Activated CD8-positive, alpha-beta T cell treated with anti-CD3 and anti-CD28 coated beads for 36 hours (primary cell): ENCODE data around the gene RB1. TPM values are rescaled to one million over a fixed set of nuclear protein-coding genes. Genes with fewer than 3 reads are reported as not detected.

Source experiments
- ATAC-seq: fragments of 200-7000 bp; cut with Tn5 transposase; one replicate; pipeline ENCODE4 v1.10.0; 2021; ENCODE audit warnings: mild to moderate bottlenecking, moderate library complexity
- CTCF ChIA-PET: fragments of 350-600 bp; sonication (Branson Sonifier 250); formaldehyde crosslinking; loops from one replicate; lab custom pipeline; 2021; ENCODE audit warnings: antibody characterized with exemption; lab: Charles Lee
- POLR2A ChIA-PET: fragments of 350-600 bp; sonication (Branson Sonifier 250); formaldehyde crosslinking; loops from one replicate; lab custom pipeline; 2021; ENCODE audit warnings: antibody characterized with exemption; lab: Charles Lee
- DNase-seq: peaks from one replicate; pipeline ENCODE4 v3.0.0-alpha.2; 2020
- H3K27ac Mint-ChIP-seq: one replicate; pipeline ENCODE4 v1.8.0; 2021; ENCODE audit warnings: mild to moderate bottlenecking, mixed read lengths
- H3K27me3 Mint-ChIP-seq: one replicate; pipeline ENCODE4 v1.8.0; 2021; ENCODE audit warnings: mixed read lengths
- H3K36me3 Mint-ChIP-seq: one replicate; pipeline ENCODE4 v1.8.0; 2021; ENCODE audit warnings: low read depth, mixed read lengths
- H3K4me1 Mint-ChIP-seq: one replicate; pipeline ENCODE4 v1.8.0; 2021; ENCODE audit warnings: low read depth, mixed read lengths
- H3K4me3 Mint-ChIP-seq: one replicate; pipeline ENCODE4 v1.8.0; 2021; ENCODE audit warnings: mild to moderate bottlenecking, moderate library complexity, mixed read lengths
- H3K9me3 Mint-ChIP-seq: one replicate; pipeline ENCODE4 v1.8.0; 2021; ENCODE audit warnings: mixed read lengths
- intact Hi-C: fragments of 100-400 bp; cut with micrococcal nuclease; formaldehyde crosslinking; loops from one replicate; pipeline ENCODE4 v1.10.0; 2022
- total RNA-seq, 2 experiments: library from RNA; stranded (reverse); gene quantifications; one replicate each; pipeline ENCODE4 v1.2.3, GENCODE V29; 2021
- TF ChIP-seq, protein P1 (sequence below): fragments of 200-600 bp; IDR thresholded peaks from one replicate; pipeline ENCODE4 v1.8.0; 2022; ENCODE audit warnings: antibody characterized with exemption, mild to moderate bottlenecking

RB1 gene
- total RNA-seq, 2 experiments from 2014 or later, result 26.4 to 29.2 TPM

DNA sequence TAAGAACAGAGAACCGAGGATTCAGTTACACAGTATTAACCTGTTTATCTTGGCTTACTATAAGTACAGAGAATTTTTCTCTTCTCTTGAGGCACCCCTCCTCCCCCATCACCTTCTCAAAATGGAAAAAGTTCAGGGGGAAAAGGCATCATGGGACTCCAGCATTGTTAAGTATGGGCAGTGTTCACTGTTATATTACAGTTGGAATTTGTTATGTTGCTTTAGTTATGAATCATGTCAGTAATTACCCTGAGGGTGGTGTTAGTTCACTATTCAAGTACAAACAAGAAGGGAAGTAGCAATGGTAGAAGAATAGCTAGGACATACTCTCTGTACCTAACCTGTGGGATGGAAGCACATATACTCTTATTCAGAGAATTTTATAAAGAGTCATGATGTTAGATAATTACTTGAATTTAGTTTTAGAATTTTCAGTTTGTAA lies 97.3 kb downstream of the RB1 start:
- ChIA-PET CTCF (interaction anchor here (1.1 kb wide), 1 partner anchor 20 kb away, joined by 3 read pairs; no protein-coding TSS in a partner anchor), POLR2A (no interaction called here)
- ATAC-seq (peak; percentile 32), DNase-seq (no peak)
- H3K27me3 Mint-ChIP-seq, result no peaks in the 10 kb centered on the region
- intact Hi-C loops, result loop anchor here (10.0 kb wide), 2 partner anchors 94 to 166 kb away; partner anchors contain the start of gene ITM2B
- peaks cover 43% of the 10 kb centered on the region for H3K4me1 Mint-ChIP-seq
- TF ChIP-seq, protein P1, sequence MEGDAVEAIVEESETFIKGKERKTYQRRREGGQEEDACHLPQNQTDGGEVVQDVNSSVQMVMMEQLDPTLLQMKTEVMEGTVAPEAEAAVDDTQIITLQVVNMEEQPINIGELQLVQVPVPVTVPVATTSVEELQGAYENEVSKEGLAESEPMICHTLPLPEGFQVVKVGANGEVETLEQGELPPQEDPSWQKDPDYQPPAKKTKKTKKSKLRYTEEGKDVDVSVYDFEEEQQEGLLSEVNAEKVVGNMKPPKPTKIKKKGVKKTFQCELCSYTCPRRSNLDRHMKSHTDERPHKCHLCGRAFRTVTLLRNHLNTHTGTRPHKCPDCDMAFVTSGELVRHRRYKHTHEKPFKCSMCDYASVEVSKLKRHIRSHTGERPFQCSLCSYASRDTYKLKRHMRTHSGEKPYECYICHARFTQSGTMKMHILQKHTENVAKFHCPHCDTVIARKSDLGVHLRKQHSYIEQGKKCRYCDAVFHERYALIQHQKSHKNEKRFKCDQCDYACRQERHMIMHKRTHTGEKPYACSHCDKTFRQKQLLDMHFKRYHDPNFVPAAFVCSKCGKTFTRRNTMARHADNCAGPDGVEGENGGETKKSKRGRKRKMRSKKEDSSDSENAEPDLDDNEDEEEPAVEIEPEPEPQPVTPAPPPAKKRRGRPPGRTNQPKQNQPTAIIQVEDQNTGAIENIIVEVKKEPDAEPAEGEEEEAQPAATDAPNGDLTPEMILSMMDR, result no peak
- peaks cover 4% of the 10 kb centered on the region for H3K9me3 Mint-ChIP-seq
- H3K4me3 Mint-ChIP-seq, result no peak overlapping the region
- peak overlapping the region; percentile 7 for H3K27ac Mint-ChIP-seq
- H3K36me3 Mint-ChIP-seq, result peaks cover 8% of the 10 kb centered on the region

DNA sequence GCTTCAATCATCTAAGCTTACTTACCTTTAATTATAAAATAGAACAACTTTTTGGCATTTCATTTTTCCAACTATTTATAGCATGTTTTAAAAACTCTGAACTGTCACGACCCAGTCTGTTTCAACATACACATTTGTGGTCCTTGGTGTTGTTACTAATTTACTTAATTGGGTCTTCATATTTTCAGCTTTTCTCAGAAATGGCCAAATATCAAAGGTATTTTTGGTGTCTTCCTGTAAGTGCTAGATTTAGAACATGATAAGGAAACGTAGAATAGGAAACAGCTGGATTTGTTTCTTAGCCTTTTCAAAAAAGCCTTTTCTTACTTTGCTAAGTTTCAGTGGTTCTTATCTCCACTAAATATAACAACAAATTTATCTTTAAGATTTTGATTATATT lies 97.9 kb downstream of the RB1 start:
- DNase-seq (no peak), ATAC-seq (no peak)
- TF ChIP-seq, protein P1, result no peak
- POLR2A ChIA-PET, result no interaction called here
- CTCF ChIA-PET, result interaction anchor here (0.7 to 1.1 kb wide), 2 partner anchors 21 to 418 kb away, joined by 3 read pairs; no protein-coding TSS in a partner anchor
- Mint-ChIP-seq H3K27me3 (no peaks in the 10 kb centered on the region), H3K27ac (no peak overlapping the region), H3K4me3 (no peak overlapping the region), H3K9me3 (no peaks in the 10 kb centered on the region), H3K4me1 (peaks cover 46% of the 10 kb centered on the region), H3K36me3 (peaks cover 3% of the 10 kb centered on the region)
- intact Hi-C loops, result loop anchor here (10.0 kb wide), 2 partner anchors 93 to 167 kb away; partner anchors contain the start of gene ITM2B

DNA sequence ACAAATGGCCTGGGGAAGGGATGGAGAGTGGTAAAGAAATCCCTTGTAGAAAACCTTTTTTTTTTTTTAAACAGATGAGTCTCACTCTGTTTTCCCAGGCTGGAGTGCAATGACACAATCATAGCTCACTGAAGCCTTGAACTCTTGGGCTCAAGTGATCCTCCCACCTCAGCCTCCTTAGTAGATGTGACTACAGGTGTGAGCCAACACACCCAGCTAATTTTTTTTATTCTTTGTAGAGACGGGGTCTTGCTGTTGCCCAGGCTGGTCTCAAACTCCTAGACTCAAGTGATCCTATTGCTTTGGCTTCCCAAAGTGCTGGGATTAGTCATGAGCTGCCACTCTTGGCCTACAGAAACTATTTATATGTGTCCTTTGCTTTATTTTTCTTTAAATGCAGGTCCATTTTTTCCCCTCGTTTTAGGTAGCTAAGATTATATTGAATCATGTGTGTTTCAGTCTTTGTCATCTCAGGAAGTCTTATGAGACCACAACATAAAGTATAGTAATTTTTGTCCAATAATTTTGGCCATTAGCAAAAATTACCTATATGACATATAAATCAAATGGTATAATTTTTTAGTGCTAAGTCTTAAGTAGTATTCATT lies 98.9 kb downstream of the RB1 start:
- ChIA-PET POLR2A (interaction anchor here (2.1 kb wide), 1 partner anchor 10 kb away, joined by 8 read pairs; the partner anchor contains the start of gene LPAR6), CTCF (interaction anchor here (0.7 to 1.5 kb wide), 5 partner anchors 11 to 272 kb away, joined by 3 to 4 read pairs (median 3); no protein-coding TSS in a partner anchor)
- Mint-ChIP-seq H3K4me3 (no peak overlapping the region), H3K27me3 (no peaks in the 10 kb centered on the region), H3K9me3 (no peaks in the 10 kb centered on the region), H3K4me1 (peaks cover 47% of the 10 kb centered on the region), H3K27ac (peak overlapping the region; percentile 56), H3K36me3 (no peaks in the 10 kb centered on the region)
- ATAC-seq, result peak; percentile 31
- TF ChIP-seq, protein P1, result no peak
- peak; percentile 17 for DNase-seq
- intact Hi-C loops, result loop anchor here (2.0 to 10.0 kb wide), 3 partner anchors 92 to 168 kb away; partner anchors contain the start of gene ITM2B

DNA sequence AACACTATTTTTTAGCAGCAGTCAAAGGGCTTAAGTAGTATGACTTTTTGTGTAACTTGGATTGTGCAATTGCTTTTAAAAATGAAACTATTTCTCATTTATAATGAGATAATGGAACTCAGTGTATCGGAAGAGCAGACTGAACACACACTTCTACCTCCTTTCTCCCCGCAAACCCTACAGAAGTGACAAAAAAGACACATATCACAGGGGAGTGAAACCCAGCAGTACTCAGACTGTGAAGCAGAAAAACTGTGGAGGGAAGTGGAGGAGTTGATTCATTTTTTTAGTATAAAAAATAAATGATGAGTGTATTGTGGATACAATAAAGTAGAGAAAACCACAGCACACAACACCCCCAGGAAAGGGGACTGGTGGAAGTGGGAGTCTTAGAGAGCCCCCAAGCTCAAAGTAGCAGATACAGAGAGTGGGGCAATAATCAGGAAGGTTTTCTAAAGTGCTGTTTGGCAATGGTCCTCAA lies 99.6 kb downstream of the RB1 start:
- DNase-seq, result peak; percentile 49
- intact Hi-C loops, result loop anchor here (2.0 to 10.0 kb wide), 3 partner anchors 92 to 168 kb away; partner anchors contain the start of gene ITM2B
- ATAC-seq, result peak; percentile 92
- POLR2A ChIA-PET, result interaction anchor here (2.1 kb wide), 1 partner anchor 9 kb away, joined by 8 read pairs; the partner anchor contains the start of gene LPAR6
- H3K27me3 Mint-ChIP-seq, result no peaks in the 10 kb centered on the region
- no peaks in the 10 kb centered on the region for H3K36me3 Mint-ChIP-seq
- H3K9me3 Mint-ChIP-seq, result no peaks in the 10 kb centered on the region
- H3K27ac Mint-ChIP-seq, result peak overlapping the region; percentile 82
- CTCF ChIA-PET, result interaction anchor here (0.7 to 1.5 kb wide), 2 partner anchors 38 to 158 kb away, joined by 3 read pairs; no protein-coding TSS in a partner anchor
- peaks cover 48% of the 10 kb centered on the region for H3K4me1 Mint-ChIP-seq
- peak overlapping the region; percentile 10 for H3K4me3 Mint-ChIP-seq
- TF ChIP-seq, protein P1, result no peak
